H9 (cell line): ENCODE data around the gene ATP1A4. TPM values are rescaled to one million over a fixed set of nuclear protein-coding genes. Genes with fewer than 3 reads are reported as not detected.

Source experiments
- DNase-seq: peaks from one replicate; pipeline ENCODE4 v3.0.0-alpha.2; 2017
- H2AFZ ChIP-seq: one replicate; pipeline ENCODE4 v1.6.1; 2013; ENCODE audit warnings: mild to moderate bottlenecking, low read length, control low read depth, moderate library complexity
- H2AK5ac ChIP-seq: 2 replicates; pipeline ENCODE4 v1.6.1; 2013; ENCODE audit warnings: low read length, control low read depth, mixed read lengths; ENCODE audit not compliant: insufficient read length
- H2BK120ac ChIP-seq: one replicate; pipeline ENCODE4 v1.6.1; 2013; ENCODE audit warnings: low read depth, mild to moderate bottlenecking, low read length, control low read depth, inconsistent platforms; ENCODE audit not compliant: poor library complexity, severe bottlenecking
- H2BK12ac ChIP-seq: 2 replicates; pipeline ENCODE4 v1.6.1; 2013; ENCODE audit warnings: low read length, control low read depth, mixed read lengths, low read depth; ENCODE audit not compliant: insufficient read length
- H2BK15ac ChIP-seq: 2 replicates; pipeline ENCODE4 v1.6.1; 2013; ENCODE audit warnings: low read depth, low read length, control low read depth
- H2BK20ac ChIP-seq: one replicate; pipeline ENCODE4 v1.6.1; 2013; ENCODE audit warnings: low read depth, mild to moderate bottlenecking, low read length, control low read depth, inconsistent platforms; ENCODE audit not compliant: poor library complexity, severe bottlenecking
- H2BK5ac ChIP-seq: 2 replicates; pipeline ENCODE4 v1.6.1; 2013; ENCODE audit warnings: low read length, control low read depth, mixed read lengths; ENCODE audit not compliant: insufficient read length
- H3K14ac ChIP-seq: 2 replicates; pipeline ENCODE4 v1.6.1; 2013; ENCODE audit warnings: low read length, control low read depth; ENCODE audit not compliant: insufficient read depth
- H3K18ac ChIP-seq: 2 replicates; pipeline ENCODE4 v1.6.1; 2013; ENCODE audit warnings: low read depth, mild to moderate bottlenecking, mixed read lengths, low read length, control low read depth; ENCODE audit not compliant: insufficient read length
- H3K23ac ChIP-seq: 2 replicates; pipeline ENCODE4 v1.6.1; 2013; ENCODE audit warnings: low read length, control low read depth, mixed read lengths, low read depth; ENCODE audit not compliant: insufficient read length
- H3K23me2 ChIP-seq: 2 replicates; pipeline ENCODE4 v1.6.1; 2013; ENCODE audit warnings: low read depth, mild to moderate bottlenecking, mixed read lengths, low read length, control low read depth; ENCODE audit not compliant: insufficient read length, poor library complexity, severe bottlenecking
- H3K27ac ChIP-seq: 2 replicates; pipeline ENCODE4 v1.5.1; 2013; ENCODE audit warnings: low read length, control low read depth, mixed read lengths, low read depth; ENCODE audit not compliant: insufficient read length
- H3K27me3 ChIP-seq: 2 replicates; pipeline ENCODE4 v1.6.1; 2013; ENCODE audit warnings: low read length, control low read depth, inconsistent platforms; ENCODE audit not compliant: insufficient read depth
- H3K4ac ChIP-seq: 2 replicates; pipeline ENCODE4 v1.6.1; 2013; ENCODE audit warnings: low read depth, mild to moderate bottlenecking, control low read depth, inconsistent platforms, low read length, moderate library complexity
- H3K4me1 ChIP-seq: 2 replicates; pipeline ENCODE4 v1.6.1; 2013; ENCODE audit warnings: low read length, control low read depth, inconsistent platforms; ENCODE audit not compliant: insufficient read depth
- H3K4me2 ChIP-seq: 2 replicates; pipeline ENCODE4 v1.6.1; 2013; ENCODE audit warnings: low read length, control low read depth, mixed read lengths; ENCODE audit not compliant: insufficient read length, insufficient read depth
- H3K56ac ChIP-seq: 2 replicates; pipeline ENCODE4 v1.6.1; 2013; ENCODE audit warnings: low read depth, mild to moderate bottlenecking, mixed read lengths, low read length, control low read depth; ENCODE audit not compliant: insufficient read length
- H3K79me1 ChIP-seq: 2 replicates; pipeline ENCODE4 v1.6.1; 2013; ENCODE audit warnings: low read depth, mild to moderate bottlenecking, moderate library complexity, low read length, control low read depth, inconsistent platforms; ENCODE audit not compliant: insufficient read depth, poor library complexity, severe bottlenecking
- H3K79me2 ChIP-seq: 2 replicates; pipeline ENCODE4 v1.6.1; 2013; ENCODE audit warnings: low read length, control low read depth, inconsistent platforms; ENCODE audit not compliant: insufficient read depth
- H3K9ac ChIP-seq: 2 replicates; pipeline ENCODE4 v1.6.1; 2013; ENCODE audit warnings: low read length, control low read depth, mixed read lengths; ENCODE audit not compliant: insufficient read length; ENCODE audit errors: extremely low read depth
- H3K9me3 ChIP-seq: one replicate; pipeline ENCODE4 v1.6.1; 2013; ENCODE audit warnings: low read depth, low read length, inconsistent platforms; ENCODE audit not compliant: control insufficient read depth
- H3T11ph ChIP-seq: one replicate; pipeline ENCODE4 v1.6.1; 2013; ENCODE audit warnings: mild to moderate bottlenecking, low read length, control low read depth, inconsistent platforms
- H4K20me1 ChIP-seq: one replicate; pipeline ENCODE4 v1.6.1; 2013; ENCODE audit not compliant: control insufficient read depth, insufficient read length, insufficient read depth
- H4K5ac ChIP-seq: 2 replicates; pipeline ENCODE4 v1.6.1; 2013; ENCODE audit warnings: low read depth, mild to moderate bottlenecking, mixed read lengths, low read length, control low read depth; ENCODE audit not compliant: insufficient read length
- H4K8ac ChIP-seq: replicated peaks from 2 replicates; pipeline ENCODE4 v1.6.1; 2013; ENCODE audit warnings: low read length, control low read depth, mixed read lengths, low read depth; ENCODE audit not compliant: insufficient read length
- H4K91ac ChIP-seq: 2 replicates; pipeline ENCODE4 v1.6.1; 2013; ENCODE audit warnings: low read depth, mild to moderate bottlenecking, moderate library complexity, mixed read lengths, low read length, control low read depth; ENCODE audit not compliant: insufficient read length
- H3K27ac Mint-ChIP-seq, 3 experiments: 2 replicates in 2 of 3; 3 replicates in 1 of 3; pipeline ENCODE4 v1.8.0; 2020 to 2021; ENCODE audit warnings: mixed read lengths in 3 of 3, mild to moderate bottlenecking in 1 of 3, moderate library complexity in 1 of 3
- H3K27me3 Mint-ChIP-seq: 2 replicates; pipeline ENCODE4 v1.8.0; 2021; ENCODE audit warnings: low read depth, mild to moderate bottlenecking, moderate library complexity, mixed read lengths
- H3K36me3 Mint-ChIP-seq, 3 experiments: 2 replicates in 2 of 3; 3 replicates in 1 of 3; pipeline ENCODE4 v1.8.0; 2020 to 2021; ENCODE audit warnings: low read depth in 3 of 3, mixed read lengths in 3 of 3; ENCODE audit not compliant: insufficient read depth in 1 of 3
- H3K4me1 Mint-ChIP-seq, 2 experiments: 2 replicates each; pipeline ENCODE4 v1.8.0; 2020; ENCODE audit warnings: mixed read lengths in 2 of 2
- H3K4me3 Mint-ChIP-seq, 2 experiments: 2 replicates in 1 of 2; 3 replicates in 1 of 2; pipeline ENCODE4 v1.8.0; 2020 to 2021; ENCODE audit warnings: mild to moderate bottlenecking in 2 of 2, mixed read lengths in 2 of 2, moderate library complexity in 1 of 2
- H3K9me3 Mint-ChIP-seq, 2 experiments: 2 replicates in 1 of 2; 3 replicates in 1 of 2; pipeline ENCODE4 v1.8.0; 2020; ENCODE audit warnings: mild to moderate bottlenecking in 2 of 2, mixed read lengths in 2 of 2, moderate library complexity in 1 of 2
- WGBS: extraction: QIAGEN DNeasy Blood & Tissue Kit; methylation state at CpG from one replicate; pipeline ENCODE4 v1.1.7; 2013; ENCODE audit warnings: missing lambda C conversion rate, low lambda C conversion rate, mixed read lengths; ENCODE audit not compliant: insufficient read length; ENCODE audit errors: extremely low coverage; 5-methylcytosine and 5-hydroxymethylcytosine counted together
- total RNA-seq: library from RNA; stranded (reverse); gene quantifications from 2 replicates; pipeline ENCODE4 v1.2.1, GENCODE V29; 2021
- TF ChIP-seq, protein P1 (sequence below): fragments of 200-600 bp; sonication (generic); conservative IDR thresholded peaks from 3 replicates; pipeline ENCODE4 v1.8.0; 2021; ENCODE audit warnings: antibody characterized with exemption, mild to moderate bottlenecking

ATP1A4 gene
- total RNA-seq, 1 experiment from 2014 or later: 0.20 TPM

DNA sequence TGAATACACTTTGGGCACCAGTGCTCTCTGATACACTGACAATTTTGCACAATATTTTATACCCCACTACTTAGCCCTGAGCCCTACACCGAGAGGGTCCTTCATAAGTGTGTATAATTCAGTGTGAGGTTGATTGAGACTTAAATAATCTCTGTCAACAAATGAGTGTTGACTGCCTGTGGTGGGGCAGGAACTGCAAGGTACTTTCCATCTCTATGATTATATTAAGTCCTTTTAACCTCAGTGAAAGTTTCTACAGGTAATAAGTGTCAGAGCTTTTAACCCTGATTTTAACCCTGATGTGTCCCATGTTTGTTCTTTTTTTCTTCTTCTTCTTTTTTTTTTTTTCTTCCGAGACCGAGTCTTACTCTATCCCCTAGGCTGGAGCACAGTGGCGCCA lies 44.7 kb downstream of the ATP1A4 start:
- Histone ChIP-seq H2AK5ac (no peak overlapping the region), H2BK120ac (no peak overlapping the region), H2AFZ (no peak overlapping the region), H3K79me1 (no peaks in the 10 kb centered on the region), H3K79me2 (no peaks in the 10 kb centered on the region), H3K18ac (no peak overlapping the region), H2BK20ac (no peak overlapping the region), H4K5ac (no peak overlapping the region), H3K27me3 (no peaks in the 10 kb centered on the region), H3K23me2 (no peaks in the 10 kb centered on the region), H3K23ac (no peak overlapping the region), H3K9ac (no peak overlapping the region), H2BK15ac (no peak overlapping the region), H4K8ac (no peak overlapping the region), H4K91ac (no peak overlapping the region), H3K9me3 (no peaks in the 10 kb centered on the region), H3K4ac (no peak overlapping the region), H3K4me2 (no peak overlapping the region), H3K4me1 (peaks cover 3% of the 10 kb centered on the region; the same call in 1 of the 2 replicates), H4K20me1 (no peaks in the 10 kb centered on the region), H3K27ac (no peak overlapping the region), H3T11ph (no peak overlapping the region), H3K14ac (no peak overlapping the region), H3K56ac (no peak overlapping the region), H2BK5ac (no peak overlapping the region), H2BK12ac (no peak overlapping the region)
- no CpG with 5 or more reads among the region's 4 CpGs for WGBS
- Mint-ChIP-seq H3K27me3 (peaks cover 5% of the 10 kb centered on the region; the same call in 1 of the 2 replicates), H3K4me3 (no peak overlapping the region), H3K36me3 (no peaks in the 10 kb centered on the region; a peak in 1 of 7 replicates), H3K4me1 (peaks cover 0 to 4% of the 10 kb centered on the region in 2 experiments; a peak in 1 of 4 replicates), H3K9me3 (no peaks in the 10 kb centered on the region), H3K27ac (no peak overlapping the region)
- TF ChIP-seq, protein P1, sequence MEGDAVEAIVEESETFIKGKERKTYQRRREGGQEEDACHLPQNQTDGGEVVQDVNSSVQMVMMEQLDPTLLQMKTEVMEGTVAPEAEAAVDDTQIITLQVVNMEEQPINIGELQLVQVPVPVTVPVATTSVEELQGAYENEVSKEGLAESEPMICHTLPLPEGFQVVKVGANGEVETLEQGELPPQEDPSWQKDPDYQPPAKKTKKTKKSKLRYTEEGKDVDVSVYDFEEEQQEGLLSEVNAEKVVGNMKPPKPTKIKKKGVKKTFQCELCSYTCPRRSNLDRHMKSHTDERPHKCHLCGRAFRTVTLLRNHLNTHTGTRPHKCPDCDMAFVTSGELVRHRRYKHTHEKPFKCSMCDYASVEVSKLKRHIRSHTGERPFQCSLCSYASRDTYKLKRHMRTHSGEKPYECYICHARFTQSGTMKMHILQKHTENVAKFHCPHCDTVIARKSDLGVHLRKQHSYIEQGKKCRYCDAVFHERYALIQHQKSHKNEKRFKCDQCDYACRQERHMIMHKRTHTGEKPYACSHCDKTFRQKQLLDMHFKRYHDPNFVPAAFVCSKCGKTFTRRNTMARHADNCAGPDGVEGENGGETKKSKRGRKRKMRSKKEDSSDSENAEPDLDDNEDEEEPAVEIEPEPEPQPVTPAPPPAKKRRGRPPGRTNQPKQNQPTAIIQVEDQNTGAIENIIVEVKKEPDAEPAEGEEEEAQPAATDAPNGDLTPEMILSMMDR: no peak
- no peak for DNase-seq
